ENCODE data around the gene GADD45GIP1. TPM values are rescaled to one million over a fixed set of nuclear protein-coding genes. Genes with fewer than 3 reads are reported as not detected.

GADD45GIP1 gene
- total and polyA plus RNA-seq, 10 of the 15 experiments (the other 5 are each of a cell fraction or from before 2014, with no cell fraction given), result 5.1 to 136 (median 30.1) TPM

DNA sequence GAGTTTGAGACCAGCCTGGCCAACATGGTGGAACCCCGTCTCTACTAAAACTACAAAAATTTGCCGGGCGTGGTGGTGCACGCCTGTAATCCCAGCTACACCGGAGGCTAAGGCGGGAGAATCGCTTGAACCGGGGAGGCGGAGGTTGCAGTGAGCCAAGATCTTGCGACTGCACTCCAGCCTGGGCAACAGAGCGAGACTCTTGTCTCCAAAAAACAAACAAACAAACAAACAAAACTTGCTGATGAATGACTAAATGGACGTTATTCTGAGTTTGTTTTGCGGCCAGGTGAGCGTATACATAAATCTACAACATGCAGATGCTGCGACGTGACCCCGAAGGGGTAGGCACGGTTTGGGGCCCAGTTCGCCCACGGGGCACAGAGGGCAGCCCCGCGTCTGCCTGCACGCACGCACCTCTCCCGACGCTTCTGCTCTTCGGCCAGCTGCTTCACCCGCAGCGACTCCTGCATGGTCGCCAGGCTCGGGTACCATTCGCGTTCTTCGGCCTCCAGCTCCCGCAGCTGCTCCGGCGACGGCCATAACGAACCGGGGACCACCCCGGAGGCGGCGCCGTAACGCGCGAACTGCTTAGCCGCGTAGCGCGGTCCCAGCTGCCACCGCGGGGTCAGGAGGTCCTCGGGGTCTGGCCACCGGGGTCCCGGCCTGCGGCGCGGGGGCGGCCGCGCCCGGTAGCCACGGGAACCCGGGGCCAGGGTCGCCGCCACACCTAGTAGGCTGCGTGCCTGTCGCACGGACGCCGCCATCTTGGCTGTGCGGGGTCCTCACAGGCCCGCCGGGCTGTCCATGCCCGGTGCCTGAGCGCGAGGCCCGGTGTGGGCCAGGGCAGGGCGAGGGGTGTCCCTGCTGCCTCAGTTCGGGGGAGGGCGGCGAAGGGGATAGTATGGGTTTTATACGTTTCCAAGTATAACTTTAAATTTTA is at the start of gene GADD45GIP1 (continued):
- TF ChIP-seq, protein P1, sequence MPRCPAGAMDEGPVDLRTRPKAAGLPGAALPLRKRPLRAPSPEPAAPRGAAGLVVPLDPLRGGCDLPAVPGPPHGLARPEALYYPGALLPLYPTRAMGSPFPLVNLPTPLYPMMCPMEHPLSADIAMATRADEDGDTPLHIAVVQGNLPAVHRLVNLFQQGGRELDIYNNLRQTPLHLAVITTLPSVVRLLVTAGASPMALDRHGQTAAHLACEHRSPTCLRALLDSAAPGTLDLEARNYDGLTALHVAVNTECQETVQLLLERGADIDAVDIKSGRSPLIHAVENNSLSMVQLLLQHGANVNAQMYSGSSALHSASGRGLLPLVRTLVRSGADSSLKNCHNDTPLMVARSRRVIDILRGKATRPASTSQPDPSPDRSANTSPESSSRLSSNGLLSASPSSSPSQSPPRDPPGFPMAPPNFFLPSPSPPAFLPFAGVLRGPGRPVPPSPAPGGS (IDR thresholded peaks at IDR 0.05; ENCODE audit: borderline replicate concordance, insufficient read depth, low read depth, low read length, poor library complexity, severe bottlenecking), result no peak
- no peak for TF ChIP-seq KLF5 (IDR thresholded peaks at IDR 0.05; ENCODE audit: partially characterized antibody)
- peak; percentile 80; the same call in 1 of the 2 replicates for TF ChIP-seq MYB (IDR thresholded peaks at IDR 0.05; ENCODE audit: borderline replicate concordance, low read depth, low read length)
- TF ChIP-seq NR2C1 (IDR thresholded peaks at IDR 0.05), result peak; percentile 65
- TF ChIP-seq CREB1 (IDR thresholded peaks at IDR 0.05; ENCODE audit: low read depth), result 0 out of 2 replicates have a peak, but pooled peaks have one; percentile 20
- no peak for TF ChIP-seq ZZZ3 (IDR thresholded peaks at IDR 0.05; ENCODE audit: control insufficient read depth, insufficient read length, low read depth)
- no peak for TF ChIP-seq NBN (IDR thresholded peaks at IDR 0.05)
- TF ChIP-seq MTA3 (IDR thresholded peaks at IDR 0.05; ENCODE audit: borderline replicate concordance, low read length), result no peak
- TF ChIP-seq, protein P2, sequence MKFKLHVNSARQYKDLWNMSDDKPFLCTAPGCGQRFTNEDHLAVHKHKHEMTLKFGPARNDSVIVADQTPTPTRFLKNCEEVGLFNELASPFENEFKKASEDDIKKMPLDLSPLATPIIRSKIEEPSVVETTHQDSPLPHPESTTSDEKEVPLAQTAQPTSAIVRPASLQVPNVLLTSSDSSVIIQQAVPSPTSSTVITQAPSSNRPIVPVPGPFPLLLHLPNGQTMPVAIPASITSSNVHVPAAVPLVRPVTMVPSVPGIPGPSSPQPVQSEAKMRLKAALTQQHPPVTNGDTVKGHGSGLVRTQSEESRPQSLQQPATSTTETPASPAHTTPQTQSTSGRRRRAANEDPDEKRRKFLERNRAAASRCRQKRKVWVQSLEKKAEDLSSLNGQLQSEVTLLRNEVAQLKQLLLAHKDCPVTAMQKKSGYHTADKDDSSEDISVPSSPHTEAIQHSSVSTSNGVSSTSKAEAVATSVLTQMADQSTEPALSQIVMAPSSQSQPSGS (IDR thresholded peaks at IDR 0.05; ENCODE audit: low read length), result no peak
- peak; percentile 39 for TF ChIP-seq RELA (IDR thresholded peaks at IDR 0.05; ENCODE audit: borderline replicate concordance, partially characterized antibody)
- TF ChIP-seq, protein P3, sequence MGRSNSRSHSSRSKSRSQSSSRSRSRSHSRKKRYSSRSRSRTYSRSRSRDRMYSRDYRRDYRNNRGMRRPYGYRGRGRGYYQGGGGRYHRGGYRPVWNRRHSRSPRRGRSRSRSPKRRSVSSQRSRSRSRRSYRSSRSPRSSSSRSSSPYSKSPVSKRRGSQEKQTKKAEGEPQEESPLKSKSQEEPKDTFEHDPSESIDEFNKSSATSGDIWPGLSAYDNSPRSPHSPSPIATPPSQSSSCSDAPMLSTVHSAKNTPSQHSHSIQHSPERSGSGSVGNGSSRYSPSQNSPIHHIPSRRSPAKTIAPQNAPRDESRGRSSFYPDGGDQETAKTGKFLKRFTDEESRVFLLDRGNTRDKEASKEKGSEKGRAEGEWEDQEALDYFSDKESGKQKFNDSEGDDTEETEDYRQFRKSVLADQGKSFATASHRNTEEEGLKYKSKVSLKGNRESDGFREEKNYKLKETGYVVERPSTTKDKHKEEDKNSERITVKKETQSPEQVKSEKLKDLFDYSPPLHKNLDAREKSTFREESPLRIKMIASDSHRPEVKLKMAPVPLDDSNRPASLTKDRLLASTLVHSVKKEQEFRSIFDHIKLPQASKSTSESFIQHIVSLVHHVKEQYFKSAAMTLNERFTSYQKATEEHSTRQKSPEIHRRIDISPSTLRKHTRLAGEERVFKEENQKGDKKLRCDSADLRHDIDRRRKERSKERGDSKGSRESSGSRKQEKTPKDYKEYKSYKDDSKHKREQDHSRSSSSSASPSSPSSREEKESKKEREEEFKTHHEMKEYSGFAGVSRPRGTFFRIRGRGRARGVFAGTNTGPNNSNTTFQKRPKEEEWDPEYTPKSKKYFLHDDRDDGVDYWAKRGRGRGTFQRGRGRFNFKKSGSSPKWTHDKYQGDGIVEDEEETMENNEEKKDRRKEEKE (IDR thresholded peaks at IDR 0.05), result no peak
- TF ChIP-seq SUZ12 (IDR thresholded peaks at IDR 0.05; ENCODE audit: unreplicated experiment), result no peak
- peak; percentile 81 for TF ChIP-seq GATAD2B (conservative IDR thresholded peaks at IDR 0.05; ENCODE audit: low read depth)
- no peak for TF ChIP-seq SUPT20H (IDR thresholded peaks at IDR 0.05; ENCODE audit: borderline replicate concordance, control insufficient read depth, low read depth, low read length)
- TF ChIP-seq KDM1A (IDR thresholded peaks at IDR 0.05; ENCODE audit: borderline replicate concordance), result no peak
- TF ChIP-seq NRF1 (conservative IDR thresholded peaks at IDR 0.05; ENCODE audit: low read depth, low read length), result no peak
- no peak for TF ChIP-seq TARDBP (IDR thresholded peaks at IDR 0.05; ENCODE audit: borderline replicate concordance)
- TF ChIP-seq CBX5 (IDR thresholded peaks at IDR 0.05; ENCODE audit: low read depth), result no peak
- TF ChIP-seq IRF4 (IDR thresholded peaks at IDR 0.05; ENCODE audit: low read depth, low read length), result no peak
- no peak for TF ChIP-seq ZNF217 (IDR thresholded peaks at IDR 0.05)
- no peak for TF ChIP-seq KAT2A (conservative IDR thresholded peaks at IDR 0.05; ENCODE audit: control insufficient read depth, low read depth, low read length)
- TF ChIP-seq DPF2 (IDR thresholded peaks at IDR 0.05), result peak; percentile 91
